AG09309 (cell line): Measurements from ENCODE around the gene OSBPL5.

Experiments
- DNase-seq: peaks from one replicate; pipeline ENCODE4 v3.0.0-alpha.2; 2010; ENCODE audit warnings: low read depth
- H3K4me3 ChIP-seq: 2 replicates; pipeline ENCODE4 v1.5.1; 2011; ENCODE audit warnings: mild to moderate bottlenecking, low read depth, low read length, moderate library complexity; ENCODE audit not compliant: control insufficient read depth
- CTCF ChIP-seq: IDR thresholded peaks from 2 replicates; pipeline ENCODE4 v1.5.1; 2011; ENCODE audit warnings: mild to moderate bottlenecking, low read depth, low read length, inconsistent platforms; ENCODE audit not compliant: insufficient read depth, control insufficient read depth; ENCODE audit errors: missing control alignments

OSBPL5 gene

GRCh38 chr11:3106736-3107524 is 58.2 kb downstream of the OSBPL5 start:
- no peak overlapping the region for H3K4me3 ChIP-seq
- DNase-seq: no peak
- no peak for TF ChIP-seq CTCF

GRCh38 chr11:3105791-3106735 is 59.0 kb downstream of the OSBPL5 start:
- no peak for DNase-seq
- no peak for TF ChIP-seq CTCF
- H3K4me3 ChIP-seq: no peak overlapping the region

DNA sequence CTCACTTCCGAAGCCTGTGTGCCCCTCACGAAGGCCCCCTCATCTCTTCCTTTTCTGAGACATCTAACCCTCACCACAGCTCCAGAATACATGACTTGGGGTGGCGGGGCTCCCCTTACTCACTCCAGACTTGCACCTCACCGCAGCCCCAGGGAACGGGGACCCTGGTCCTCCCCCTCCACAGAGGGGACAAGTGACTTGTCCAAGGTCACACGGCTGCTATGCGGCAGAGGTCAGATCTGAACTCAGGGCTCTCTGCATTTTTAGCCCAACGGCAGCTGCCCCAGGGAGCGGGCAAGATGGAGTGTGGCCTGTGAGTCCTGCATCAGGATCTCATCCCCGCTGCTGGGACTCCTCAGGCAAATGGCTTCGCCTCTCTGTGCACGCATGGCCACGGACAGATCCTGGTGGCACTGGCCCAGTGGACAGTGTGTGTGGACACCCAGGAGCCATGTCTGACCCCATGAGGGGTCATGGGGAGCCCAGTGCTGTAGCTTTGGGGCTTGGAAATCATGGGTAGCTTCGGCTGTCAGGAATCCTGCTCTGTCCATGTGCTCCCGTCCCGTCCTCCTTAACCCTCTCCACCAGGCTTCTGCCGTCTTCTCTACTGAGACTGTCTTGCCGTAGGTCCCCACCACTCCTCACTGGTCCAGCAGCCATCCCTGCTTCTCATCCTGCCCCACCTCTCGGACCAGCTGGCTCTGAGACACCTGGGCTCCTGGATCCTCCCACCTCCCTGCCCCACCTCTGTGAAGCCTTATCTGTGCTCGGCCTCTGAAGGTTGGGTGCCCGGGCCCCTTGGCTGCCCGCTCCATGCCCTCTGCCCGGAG is 59.9 kb downstream of the OSBPL5 start:
- no peak for DNase-seq
- no peak for TF ChIP-seq CTCF
- H3K4me3 ChIP-seq: no peak overlapping the region

GRCh38 chr11:3104051-3104714 is 60.9 kb downstream of the OSBPL5 start:
- no peak for DNase-seq
- H3K4me3 ChIP-seq: no peak overlapping the region
- TF ChIP-seq CTCF: no peak

- no peak for DNase-seq
- no peak overlapping the region for H3K4me3 ChIP-seq
- TF ChIP-seq CTCF: no peak
Observed at GRCh38 chr11:3103076-3103475, 62.0 kb downstream of the OSBPL5 start.

- H3K4me3 ChIP-seq: no peak overlapping the region
- no peak for TF ChIP-seq CTCF
- DNase-seq: no peak
Observed at GRCh38 chr11:3102641-3102921, 62.5 kb downstream of the OSBPL5 start.
